NCI-H2196 treated with DMSO at 0.1 percent for 48 hours (cell line): ENCODE results near the gene RNASET2.
"Not testable (repeated sequence)": the region's sequence is repeated elsewhere in the genome, so short reads cannot be mapped to it uniquely, and the experiment has no call there.

Experiments used
- DNase-seq: peaks from one replicate; lab custom pipeline; 2025; ENCODE audit not compliant: unreplicated experiment; lab: John Stamatoyannopoulos, UW

RNASET2 gene

GRCh38 chr6:166905505-166906134, 50.7 kb downstream of the RNASET2 start:
- DNase-seq = no peak

- DNase-seq = no peak
Measured at GRCh38 chr6:166905013-166905412, 51.3 kb downstream of the RNASET2 start.

- DNase-seq = no peak
Measured at GRCh38 chr6:166904101-166904746, 52.1 kb downstream of the RNASET2 start.

GRCh38 chr6:166903500-166903899, 52.9 kb downstream of the RNASET2 start:
- DNase-seq = no peak

- DNase-seq = no peak
Measured at GRCh38 chr6:166903027-166903426, 53.3 kb downstream of the RNASET2 start.

GRCh38 chr6:166902211-166902755, 54.1 kb downstream of the RNASET2 start:
- DNase-seq = no peak

GRCh38 chr6:166901626-166902025, 54.7 kb downstream of the RNASET2 start:
- DNase-seq = no peak

GRCh38 chr6:166900956-166901607, 55.3 kb downstream of the RNASET2 start:
- DNase-seq = no peak

GRCh38 chr6:166900130-166900708, 56.1 kb downstream of the RNASET2 start:
- DNase-seq = no peak

- DNase-seq = no peak
Measured at GRCh38 chr6:166898910-166899309, 57.4 kb downstream of the RNASET2 start.

- not testable (repeated sequence) for DNase-seq
Measured at GRCh38 chr6:166894614-166895013, 61.7 kb downstream of the RNASET2 start.

GRCh38 chr6:166892472-166892871, 63.9 kb downstream of the RNASET2 start:
- not testable (repeated sequence) for DNase-seq

- not testable (repeated sequence) for DNase-seq
Measured at GRCh38 chr6:166886773-166887172, 69.6 kb downstream of the RNASET2 start.

- DNase-seq = not testable (repeated sequence)
Measured at GRCh38 chr6:166884958-166885357, 71.4 kb downstream of the RNASET2 start.

- no peak for DNase-seq
Measured at GRCh38 chr6:166879594-166879993, 76.8 kb downstream of the RNASET2 start.
